ENCODE results near the gene MMP21.

DNA sequence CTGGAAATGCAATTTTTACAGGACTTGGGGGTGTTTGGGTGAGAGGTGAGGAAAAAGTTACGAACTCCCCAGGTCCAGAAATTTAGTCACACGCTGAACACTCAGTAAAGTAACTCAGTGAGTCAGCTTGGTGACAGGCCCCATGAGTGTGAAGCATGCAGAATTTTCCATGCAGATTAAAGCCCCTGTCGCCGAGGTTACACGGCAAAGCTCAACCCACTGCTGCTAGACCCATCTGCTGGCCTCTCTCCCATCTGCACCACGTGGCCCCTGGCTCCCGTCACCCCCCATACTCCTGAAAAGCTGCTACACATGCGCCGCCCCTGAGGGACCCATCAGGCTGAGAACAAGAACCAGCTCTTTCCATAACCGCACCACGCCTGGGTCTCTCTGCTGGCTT is 7.0 kb upstream of the MMP21 start:
- TF ChIP-seq, protein P1, sequence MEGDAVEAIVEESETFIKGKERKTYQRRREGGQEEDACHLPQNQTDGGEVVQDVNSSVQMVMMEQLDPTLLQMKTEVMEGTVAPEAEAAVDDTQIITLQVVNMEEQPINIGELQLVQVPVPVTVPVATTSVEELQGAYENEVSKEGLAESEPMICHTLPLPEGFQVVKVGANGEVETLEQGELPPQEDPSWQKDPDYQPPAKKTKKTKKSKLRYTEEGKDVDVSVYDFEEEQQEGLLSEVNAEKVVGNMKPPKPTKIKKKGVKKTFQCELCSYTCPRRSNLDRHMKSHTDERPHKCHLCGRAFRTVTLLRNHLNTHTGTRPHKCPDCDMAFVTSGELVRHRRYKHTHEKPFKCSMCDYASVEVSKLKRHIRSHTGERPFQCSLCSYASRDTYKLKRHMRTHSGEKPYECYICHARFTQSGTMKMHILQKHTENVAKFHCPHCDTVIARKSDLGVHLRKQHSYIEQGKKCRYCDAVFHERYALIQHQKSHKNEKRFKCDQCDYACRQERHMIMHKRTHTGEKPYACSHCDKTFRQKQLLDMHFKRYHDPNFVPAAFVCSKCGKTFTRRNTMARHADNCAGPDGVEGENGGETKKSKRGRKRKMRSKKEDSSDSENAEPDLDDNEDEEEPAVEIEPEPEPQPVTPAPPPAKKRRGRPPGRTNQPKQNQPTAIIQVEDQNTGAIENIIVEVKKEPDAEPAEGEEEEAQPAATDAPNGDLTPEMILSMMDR (IDR thresholded peaks at IDR 0.05), result no peak
- TF ChIP-seq POLR2AphosphoS5 (IDR thresholded peaks at IDR 0.05; ENCODE audit: insufficient read depth in 1 of 2, low read depth in 1 of 2) (no peak), POLR2A (IDR thresholded peaks at IDR 0.05) (no peak)
